ENCODE results near the gene SRGAP3.

- TF ChIP-seq EZH2 (IDR thresholded peaks at IDR 0.05; ENCODE audit: insufficient read depth, poor library complexity, severe bottlenecking) (no peak), EZH2phosphoT487 (IDR thresholded peaks at IDR 0.05; ENCODE audit: insufficient read depth, low read depth) (no peak)
Measured at GRCh38 chr3:8970971-8971589, 278.4 kb downstream of the SRGAP3 start.
